T-helper 2 cell treated with Interferon-gamma antibody and Interleukin-4, amounts not matched to agents 5 μg/mL and 100 μg/mL, for 36 hours (primary cell): ENCODE results near the gene GP9.

Experiments
- DNase-seq: peaks from one replicate; pipeline ENCODE4 v3.0.0; 2021; ENCODE audit warnings: low spot score
- H3K27ac Mint-ChIP-seq: one replicate; pipeline ENCODE4 v1.8.0; 2021; ENCODE audit warnings: mild to moderate bottlenecking, mixed read lengths
- H3K27me3 Mint-ChIP-seq: one replicate; pipeline ENCODE4 v1.8.0; 2021; ENCODE audit warnings: low read depth, mixed read lengths
- H3K36me3 Mint-ChIP-seq: one replicate; pipeline ENCODE4 v1.8.0; 2021; ENCODE audit warnings: low read depth, mixed read lengths
- H3K4me1 Mint-ChIP-seq: one replicate; pipeline ENCODE4 v1.8.0; 2021; ENCODE audit warnings: low read depth, mixed read lengths
- H3K4me3 Mint-ChIP-seq: one replicate; pipeline ENCODE4 v1.8.0; 2022; ENCODE audit warnings: mild to moderate bottlenecking, moderate library complexity, mixed read lengths
- H3K9me3 Mint-ChIP-seq: one replicate; pipeline ENCODE4 v1.8.0; 2021; ENCODE audit warnings: mixed read lengths

GP9 gene

GRCh38 chr3:129050556-129051295 is 9.9 kb upstream of the GP9 start:
- Mint-ChIP-seq H3K4me1 (peaks cover 10% of the 10 kb centered on the region), H3K9me3 (peaks cover 7% of the 10 kb centered on the region), H3K4me3 (no peak overlapping the region), H3K36me3 (no peaks in the 10 kb centered on the region), H3K27ac (no peak overlapping the region), H3K27me3 (peaks cover 7% of the 10 kb centered on the region)
- DNase-seq, result no peak

GRCh38 chr3:129051871-129052340 is 8.7 kb upstream of the GP9 start:
- Mint-ChIP-seq H3K27ac (no peak overlapping the region), H3K4me3 (no peak overlapping the region), H3K9me3 (peaks cover 7% of the 10 kb centered on the region), H3K4me1 (peaks cover 10% of the 10 kb centered on the region), H3K27me3 (peaks cover 10% of the 10 kb centered on the region), H3K36me3 (no peaks in the 10 kb centered on the region)
- DNase-seq, result no peak

DNA sequence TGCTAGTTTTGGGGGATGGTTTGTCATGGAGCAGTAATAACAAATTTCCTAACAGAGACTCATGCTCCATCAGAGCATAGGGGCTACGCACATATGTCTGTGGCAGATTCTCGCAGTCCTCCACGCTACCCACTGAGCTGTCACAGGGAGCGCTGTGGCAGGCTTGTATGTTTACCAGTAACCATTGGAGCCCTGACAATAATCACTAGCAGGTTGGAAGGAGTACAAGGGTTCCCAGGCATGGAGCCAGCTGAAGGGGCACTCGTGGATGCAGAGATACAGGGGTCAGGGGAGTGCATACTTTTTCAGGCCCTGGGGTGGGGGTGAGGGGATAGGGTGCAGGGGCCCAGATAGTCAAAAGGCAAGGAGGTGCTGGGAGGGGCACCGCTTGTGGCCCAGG is 7.9 kb upstream of the GP9 start:
- DNase-seq, result no peak
- H3K4me3 Mint-ChIP-seq, result no peak overlapping the region
- no peak overlapping the region for H3K27ac Mint-ChIP-seq
- peaks cover 12% of the 10 kb centered on the region for H3K27me3 Mint-ChIP-seq
- peaks cover 10% of the 10 kb centered on the region for H3K4me1 Mint-ChIP-seq
- H3K9me3 Mint-ChIP-seq, result peaks cover 7% of the 10 kb centered on the region
- no peaks in the 10 kb centered on the region for H3K36me3 Mint-ChIP-seq

DNA sequence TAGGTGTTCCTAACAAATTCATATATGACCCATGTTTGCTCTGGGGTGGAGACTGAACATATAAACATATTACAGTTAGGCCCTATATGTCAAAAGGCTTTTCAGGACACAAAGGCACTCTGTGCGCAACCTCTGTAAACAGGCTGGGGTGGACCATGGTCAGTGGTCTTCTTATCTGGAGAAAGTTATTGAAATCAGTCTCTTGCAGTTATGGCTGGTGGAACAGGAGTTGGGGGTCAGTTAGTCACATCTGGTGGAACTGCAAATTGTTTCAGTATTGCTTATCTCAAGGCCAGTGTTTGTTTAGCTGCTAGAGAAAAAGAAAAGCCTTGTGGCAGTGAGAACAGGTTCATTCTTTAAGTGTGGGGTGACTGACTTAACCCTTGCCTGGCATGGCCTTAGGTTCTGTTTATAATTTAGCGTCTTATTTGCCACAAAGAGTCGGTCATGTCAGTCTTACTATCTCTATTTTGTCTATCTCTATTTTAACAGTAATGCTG is 5.9 kb upstream of the GP9 start:
- H3K4me1 Mint-ChIP-seq, result peaks cover 10% of the 10 kb centered on the region
- H3K27ac Mint-ChIP-seq, result no peak overlapping the region
- H3K4me3 Mint-ChIP-seq, result no peak overlapping the region
- no peaks in the 10 kb centered on the region for H3K36me3 Mint-ChIP-seq
- peaks cover 5% of the 10 kb centered on the region for H3K27me3 Mint-ChIP-seq
- no peak for DNase-seq
- H3K9me3 Mint-ChIP-seq, result no peaks in the 10 kb centered on the region

- Mint-ChIP-seq H3K36me3 (no peaks in the 10 kb centered on the region), H3K4me1 (peaks cover 10% of the 10 kb centered on the region), H3K27ac (no peak overlapping the region), H3K9me3 (no peaks in the 10 kb centered on the region), H3K4me3 (no peak overlapping the region), H3K27me3 (peaks cover 5% of the 10 kb centered on the region)
- no peak for DNase-seq
Measured at GRCh38 chr3:129056451-129057173, 4.0 kb upstream of the GP9 start.

DNA sequence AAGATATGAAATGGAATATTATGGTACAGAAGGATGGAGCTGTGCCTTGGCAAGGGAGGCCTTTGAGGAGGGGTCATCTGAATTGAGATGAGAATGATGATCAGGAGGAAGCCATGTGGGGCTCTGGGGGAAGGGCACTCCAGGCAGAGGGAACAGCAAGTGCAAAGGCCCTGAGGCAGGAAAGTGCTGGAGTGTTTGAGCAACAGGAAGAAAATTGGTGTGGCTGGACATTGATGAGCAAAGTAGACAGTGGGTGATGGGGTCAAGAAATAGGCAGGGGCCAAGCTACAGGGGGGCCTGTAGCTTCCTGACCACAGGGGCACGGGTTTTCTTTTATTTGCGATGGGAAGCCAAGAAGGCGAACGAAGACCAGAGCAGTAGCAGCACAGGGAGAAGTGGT is 3.3 kb upstream of the GP9 start:
- peaks cover 5% of the 10 kb centered on the region for H3K27me3 Mint-ChIP-seq
- DNase-seq, result no peak
- no peak overlapping the region for H3K27ac Mint-ChIP-seq
- peaks cover 8% of the 10 kb centered on the region for H3K4me1 Mint-ChIP-seq
- no peaks in the 10 kb centered on the region for H3K9me3 Mint-ChIP-seq
- H3K36me3 Mint-ChIP-seq, result no peaks in the 10 kb centered on the region
- no peak overlapping the region for H3K4me3 Mint-ChIP-seq

DNA sequence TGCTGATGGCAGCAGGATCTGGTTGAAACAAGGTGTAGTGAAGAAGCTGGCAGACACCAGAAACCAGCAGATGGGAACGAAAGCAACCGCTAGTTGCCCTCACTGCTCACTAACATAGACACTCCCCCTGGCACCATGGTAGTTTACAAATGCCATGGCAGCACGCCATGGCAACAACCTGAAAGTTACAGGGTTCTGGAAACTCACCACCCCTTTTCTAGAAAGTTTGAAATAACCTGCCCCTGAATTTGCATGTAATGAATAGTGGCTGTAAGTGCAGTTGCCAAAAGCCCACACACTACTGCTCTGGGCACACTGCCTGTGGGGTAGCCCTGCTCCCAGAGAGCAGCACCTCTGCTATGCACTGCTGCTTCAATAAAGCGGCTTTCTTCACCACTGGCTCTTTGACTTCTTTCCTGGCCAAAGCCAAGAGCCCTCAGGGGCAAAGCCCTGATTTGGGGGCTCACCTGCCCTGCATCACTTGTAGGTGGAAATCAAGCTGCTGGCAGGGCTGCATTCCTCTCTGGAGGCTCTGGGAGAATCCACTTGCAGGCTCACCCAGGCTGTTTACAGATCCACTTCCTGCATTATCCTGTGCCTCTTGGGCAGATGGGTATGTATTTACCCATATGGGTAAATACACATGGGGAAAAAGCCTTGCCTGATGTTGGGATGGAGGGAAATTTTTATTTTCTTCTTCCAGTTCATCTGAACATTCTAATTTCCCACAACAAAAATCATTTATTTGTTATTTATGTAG is 2.0 kb upstream of the GP9 start:
- Mint-ChIP-seq H3K36me3 (no peaks in the 10 kb centered on the region), H3K4me3 (no peak overlapping the region), H3K27ac (no peak overlapping the region), H3K4me1 (peaks cover 1% of the 10 kb centered on the region), H3K9me3 (no peaks in the 10 kb centered on the region), H3K27me3 (peaks cover 5% of the 10 kb centered on the region)
- no peak for DNase-seq

DNA sequence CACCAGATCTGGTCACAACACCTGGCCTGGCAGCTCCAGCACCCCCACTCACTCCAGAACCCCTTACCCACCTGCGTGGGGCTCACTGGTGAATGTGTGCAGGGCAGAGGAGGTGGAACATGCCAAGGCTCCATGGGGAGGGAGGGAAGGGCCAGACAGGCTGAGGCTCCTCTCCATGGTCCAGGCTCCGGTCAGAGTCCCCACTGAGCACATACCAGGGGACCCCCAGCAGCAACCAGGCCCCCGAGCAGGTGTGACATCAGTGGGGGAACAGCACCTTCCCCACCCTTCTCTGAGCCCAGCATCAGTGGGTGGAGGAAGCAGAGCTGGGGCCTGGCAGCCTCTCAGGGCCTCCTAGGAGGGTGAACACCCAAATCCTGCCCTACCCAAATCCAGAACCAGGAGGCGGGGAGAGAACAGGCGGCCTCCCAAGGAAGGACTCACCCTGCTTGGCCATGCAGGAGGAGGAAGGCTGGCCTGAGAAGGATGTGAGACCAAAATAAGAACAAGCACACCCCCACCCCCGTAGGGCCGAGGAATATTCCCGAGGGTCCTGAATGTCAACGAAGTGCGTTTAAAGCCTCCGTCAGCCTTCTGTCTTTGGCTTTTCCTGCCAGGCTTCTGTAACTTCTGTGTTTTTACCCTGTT is 1.1 kb upstream of the GP9 start:
- Mint-ChIP-seq H3K27ac (no peak overlapping the region), H3K36me3 (no peaks in the 10 kb centered on the region), H3K9me3 (no peaks in the 10 kb centered on the region), H3K27me3 (peaks cover 5% of the 10 kb centered on the region), H3K4me1 (no peaks in the 10 kb centered on the region), H3K4me3 (no peak overlapping the region)
- DNase-seq, result no peak

DNA sequence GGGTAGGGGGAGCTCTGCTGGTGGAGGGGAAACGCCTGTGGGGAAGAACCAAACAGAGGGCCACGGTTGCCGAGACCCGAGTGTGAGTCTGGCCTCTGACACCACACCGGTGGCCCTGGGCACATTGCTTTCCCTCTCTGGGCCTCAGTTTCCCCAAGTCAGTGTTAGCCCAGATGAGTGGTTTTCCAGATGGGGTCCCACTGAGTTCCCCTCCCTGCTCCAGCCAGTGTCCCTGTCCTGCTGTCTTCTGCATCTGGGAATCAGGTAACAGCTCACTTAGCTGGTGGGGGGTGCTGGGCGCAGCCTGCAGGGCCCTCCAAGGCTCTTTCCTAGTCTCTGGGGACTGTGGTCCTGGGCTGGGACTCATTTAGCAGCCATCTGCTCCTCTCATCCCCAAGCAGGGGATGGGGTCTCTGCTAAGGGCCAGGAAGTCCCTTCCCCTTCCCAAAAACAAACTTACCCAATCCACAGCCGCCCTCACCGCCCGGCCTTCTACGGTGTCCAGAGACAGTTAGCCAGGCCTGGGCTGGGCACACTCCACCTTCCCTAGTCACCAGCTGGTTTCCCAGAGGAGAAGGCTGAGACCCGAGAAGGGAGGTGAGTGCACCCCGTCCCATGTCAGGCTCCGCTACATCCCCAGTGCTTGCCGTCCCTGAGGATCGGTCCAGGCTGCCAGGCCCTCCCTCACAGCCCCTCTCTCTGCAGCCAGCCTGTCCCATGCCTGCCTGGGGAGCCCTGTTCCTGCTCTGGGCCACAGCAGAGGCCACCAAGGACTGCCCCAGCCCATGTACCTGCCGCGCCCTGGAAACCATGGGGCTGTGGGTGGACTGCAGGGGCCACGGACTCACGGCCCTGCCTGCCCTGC is 676 bp downstream of the GP9 start:
- Mint-ChIP-seq H3K36me3 (no peaks in the 10 kb centered on the region), H3K4me1 (no peaks in the 10 kb centered on the region), H3K27ac (no peak overlapping the region), H3K27me3 (peaks cover 5% of the 10 kb centered on the region), H3K4me3 (no peak overlapping the region), H3K9me3 (no peaks in the 10 kb centered on the region)
- DNase-seq, result no peak

GRCh38 chr3:129061888-129062834 is 1.6 kb downstream of the GP9 start:
- Mint-ChIP-seq H3K36me3 (no peaks in the 10 kb centered on the region), H3K27me3 (peaks cover under 1% of the 10 kb centered on the region), H3K4me3 (no peak overlapping the region), H3K9me3 (no peaks in the 10 kb centered on the region), H3K27ac (no peak overlapping the region), H3K4me1 (no peaks in the 10 kb centered on the region)
- DNase-seq, result no peak

DNA sequence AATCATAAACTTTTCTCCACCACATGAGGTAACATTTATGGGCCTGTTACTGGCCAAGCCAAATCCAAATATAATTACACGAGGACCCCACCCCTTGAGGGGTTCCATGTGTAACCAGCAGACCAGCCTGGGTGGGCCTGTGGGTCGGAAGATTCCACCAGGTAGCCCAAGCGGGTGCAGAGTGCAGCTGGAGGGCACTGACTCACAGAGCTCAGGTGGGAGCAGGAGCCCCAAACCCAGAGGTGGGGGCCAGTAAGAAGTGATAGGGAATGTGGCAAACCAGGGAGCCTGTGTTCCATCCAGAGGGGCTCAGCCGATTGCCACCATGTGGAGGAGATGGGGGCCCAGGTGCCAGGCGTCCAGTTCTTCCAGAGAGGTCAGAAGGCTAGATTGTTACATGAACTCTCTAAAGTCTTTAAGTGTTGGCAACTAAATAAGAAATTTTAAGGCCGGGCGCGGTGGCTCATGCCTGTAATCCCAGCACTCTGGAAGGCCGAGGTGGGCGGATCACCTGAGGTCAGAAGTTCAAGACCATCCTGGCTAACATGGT is 2.6 kb downstream of the GP9 start:
- Mint-ChIP-seq H3K4me3 (no peak overlapping the region), H3K4me1 (peaks cover 2% of the 10 kb centered on the region), H3K27ac (no peak overlapping the region), H3K9me3 (no peaks in the 10 kb centered on the region), H3K27me3 (no peaks in the 10 kb centered on the region), H3K36me3 (no peaks in the 10 kb centered on the region)
- DNase-seq, result no peak
